CD4-positive, alpha-beta T cell treated with Interleukin-6 for 4 hours (primary cell): ENCODE data around the gene LY6G6D.

Experiments used
- DNase-seq: peaks from one replicate; pipeline ENCODE4 v3.0.0-alpha.2; 2020; ENCODE audit warnings: mixed read lengths

The LY6G6D gene

DNA sequence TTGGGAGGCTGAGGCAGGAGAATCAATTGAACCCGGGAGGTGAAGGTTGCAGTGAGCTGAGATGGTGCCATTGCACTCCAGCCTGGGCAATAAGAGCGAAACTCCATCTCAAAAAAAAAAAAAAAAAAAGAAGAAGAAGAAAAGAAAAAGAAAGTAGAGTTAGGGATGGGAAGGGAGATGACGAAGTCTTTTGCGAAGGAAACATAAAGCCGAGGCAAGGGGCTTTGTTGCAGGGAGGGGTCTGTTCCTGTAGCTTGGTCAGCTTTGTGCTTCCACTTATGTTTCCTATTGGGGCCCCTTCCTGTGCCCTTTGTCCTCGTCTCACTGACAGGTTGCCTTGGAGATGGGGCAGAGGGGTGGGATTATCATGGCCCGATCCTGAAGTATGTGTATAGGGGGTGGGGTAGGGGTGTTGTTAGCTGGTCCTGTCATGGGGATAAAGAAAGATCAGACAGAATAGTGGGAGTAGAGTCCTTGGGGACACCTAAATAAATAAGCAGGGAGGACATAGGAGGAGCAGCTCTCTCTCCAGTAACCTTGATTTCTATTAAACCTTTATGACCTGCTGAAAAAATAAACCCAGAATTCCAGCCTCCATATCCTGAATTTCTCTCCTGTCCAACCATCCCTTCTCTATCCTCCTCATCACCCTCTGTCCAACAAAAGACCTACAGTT is 22.3 kb downstream of the LY6G6D start:
- DNase-seq: no peak

DNA sequence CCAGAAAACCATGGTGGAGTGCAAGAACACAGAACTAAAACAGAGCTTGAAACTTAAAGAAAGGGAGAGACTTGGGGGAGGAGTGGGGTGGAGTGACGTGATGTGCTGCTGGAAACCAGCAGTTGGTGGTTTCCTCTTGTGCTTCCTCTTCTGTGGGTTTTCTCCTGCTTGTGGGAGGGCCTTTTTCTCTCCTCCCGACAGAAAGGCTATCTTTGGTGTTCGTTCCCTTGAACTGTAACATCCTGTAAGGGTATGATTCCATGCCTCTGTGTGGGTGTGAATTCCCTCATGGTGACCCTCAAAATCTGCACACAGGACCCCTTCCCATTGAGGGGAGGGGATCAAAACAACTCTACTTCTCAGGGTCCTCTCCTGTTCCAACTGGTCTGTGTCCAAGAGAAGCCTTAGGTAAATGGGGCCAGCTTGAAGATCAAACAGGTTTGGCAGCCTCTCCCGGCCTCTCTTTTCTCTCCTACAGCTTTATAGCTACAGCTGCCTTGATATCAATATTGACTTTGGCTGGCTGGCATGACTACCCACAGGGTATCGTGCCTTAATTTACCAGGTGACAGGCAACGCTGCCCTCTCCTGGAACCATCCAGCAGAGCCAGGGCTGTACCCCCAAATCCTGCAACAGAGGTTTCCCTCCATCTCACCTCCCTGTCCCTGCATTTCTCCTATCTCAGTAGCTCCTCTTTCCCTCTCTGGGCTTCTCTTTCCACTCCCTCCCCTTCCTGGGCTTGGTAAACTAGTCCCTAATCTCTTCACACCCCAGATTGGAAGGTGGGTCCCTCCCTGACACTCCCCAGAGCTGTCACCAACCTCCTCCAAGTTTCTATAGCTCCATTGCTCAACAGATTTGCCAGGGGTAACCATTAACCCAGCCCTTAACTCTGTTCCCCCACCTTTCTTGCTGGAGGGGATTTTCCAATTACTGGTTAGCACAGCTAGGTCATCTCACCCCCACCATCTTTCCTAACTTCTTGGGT is 23.1 kb downstream of the LY6G6D start:
- DNase-seq: peak; percentile 75

DNA sequence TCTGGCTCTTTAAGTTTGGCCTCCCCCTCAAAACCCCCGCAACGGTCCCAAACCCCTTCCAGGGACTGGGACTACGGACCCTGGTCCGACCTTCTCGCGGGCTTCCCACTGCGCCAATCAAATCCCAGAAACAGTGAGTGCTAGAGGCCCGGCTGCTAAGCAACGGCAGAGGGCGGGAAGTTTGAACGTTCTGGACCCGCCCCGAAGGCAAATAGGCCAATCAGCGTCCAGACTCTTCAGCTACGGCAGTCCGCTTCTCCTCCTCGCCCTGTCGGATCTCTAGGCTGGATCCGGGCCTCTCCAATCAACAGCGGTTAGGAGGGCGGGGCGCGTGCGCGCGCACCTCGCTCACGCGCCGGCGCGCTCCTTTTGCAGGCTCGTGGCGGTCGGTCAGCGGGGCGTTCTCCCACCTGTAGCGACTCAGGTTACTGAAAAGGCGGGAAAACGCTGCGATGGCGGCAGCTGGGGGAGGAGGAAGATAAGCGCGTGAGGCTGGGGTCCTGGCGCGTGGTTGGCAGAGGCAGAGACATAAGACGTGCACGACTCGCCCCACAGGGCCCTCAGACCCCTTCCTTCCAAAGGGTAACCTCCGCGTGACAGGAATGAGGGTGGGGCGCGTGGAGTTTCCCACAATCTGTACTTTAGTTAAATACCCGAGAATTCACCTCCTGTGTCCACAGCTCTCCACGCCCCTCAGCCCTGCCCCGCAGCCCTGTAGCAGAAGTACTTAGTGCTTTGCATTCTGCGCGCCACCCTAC is 24.7 kb downstream of the LY6G6D start, which contains the start of gene MSH5:
MSH5 (plus strand) TSS at position 367 of the 758 bp plus-strand sequence. CDS start 462 bp downstream, outside the sequence.
- peak; percentile 96 for DNase-seq

DNA sequence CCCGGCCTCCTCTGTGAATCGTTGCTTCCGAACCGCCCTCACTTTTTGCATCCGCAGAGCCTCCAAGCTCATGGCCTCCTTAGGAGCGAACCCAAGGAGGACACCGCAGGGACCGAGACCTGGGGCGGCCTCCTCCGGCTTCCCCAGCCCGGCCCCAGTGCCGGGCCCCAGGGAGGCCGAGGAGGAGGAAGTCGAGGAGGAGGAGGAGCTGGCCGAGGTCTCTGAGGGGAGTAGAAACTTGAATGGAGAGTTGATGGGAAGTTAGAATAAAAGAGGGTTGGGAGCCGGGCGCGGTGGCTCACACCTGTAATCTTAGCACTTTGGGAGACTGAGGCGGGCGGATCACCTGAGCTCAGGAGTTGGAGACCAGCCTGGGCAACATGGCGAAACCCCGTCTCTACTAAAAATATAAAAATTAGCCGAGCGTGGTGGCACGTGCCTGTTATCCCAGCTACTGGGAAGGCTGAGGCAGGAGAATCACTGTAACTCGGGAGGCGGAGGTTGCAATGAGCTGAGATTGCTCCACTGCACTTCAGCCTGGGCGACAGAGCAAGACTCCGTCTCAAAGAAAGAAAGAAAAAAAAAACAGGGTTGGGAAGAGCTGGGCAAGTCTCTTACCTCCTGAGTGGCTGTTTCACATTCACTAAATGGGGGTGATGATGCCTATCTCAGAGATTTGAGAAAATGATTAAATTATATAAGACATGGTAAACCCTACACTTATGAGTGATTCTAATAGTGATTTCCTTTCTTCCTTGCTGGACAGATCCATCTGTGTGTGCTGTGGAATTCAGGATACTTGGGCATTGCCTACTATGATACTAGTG is 25.5 kb downstream of the LY6G6D start:
- DNase-seq: no peak

DNA sequence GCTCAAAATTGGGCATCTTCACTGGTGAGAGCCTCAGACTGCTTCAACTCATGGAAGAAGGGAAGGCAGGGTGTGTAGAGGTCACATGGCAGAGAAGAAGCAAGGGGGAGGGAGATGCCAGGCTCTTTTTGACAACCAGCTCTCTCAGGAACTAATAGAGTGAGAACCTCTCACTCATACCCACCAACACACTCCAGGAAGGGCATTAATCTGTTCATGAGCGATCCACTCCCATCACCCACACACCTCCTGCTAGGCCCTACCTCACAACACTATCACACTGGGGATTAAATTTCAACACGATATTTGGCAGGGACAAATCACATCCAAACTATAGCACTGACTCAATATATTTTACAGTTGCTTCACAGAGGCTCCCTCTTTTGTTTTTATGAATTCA is 26.7 kb downstream of the LY6G6D start:
- no peak for DNase-seq

DNA sequence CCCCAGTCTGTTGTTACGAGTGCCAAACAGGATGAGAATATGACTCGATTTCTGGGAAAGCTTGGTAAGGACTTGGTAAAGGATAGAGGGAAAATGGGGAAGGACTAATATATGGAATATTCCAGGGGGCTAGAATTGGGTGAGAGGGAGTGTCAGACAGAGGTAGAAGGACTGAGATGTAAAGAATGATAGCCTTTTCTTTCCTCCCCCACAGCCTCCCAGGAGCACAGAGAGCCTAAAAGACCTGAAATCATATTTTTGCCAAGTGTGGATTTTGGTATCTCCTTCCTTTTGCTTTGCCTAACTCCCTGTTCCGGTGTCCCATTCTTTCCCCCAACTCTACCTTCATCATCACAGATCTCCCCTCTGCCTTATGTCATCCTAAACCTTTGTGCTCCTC is 27.7 kb downstream of the LY6G6D start:
- no peak for DNase-seq

DNA sequence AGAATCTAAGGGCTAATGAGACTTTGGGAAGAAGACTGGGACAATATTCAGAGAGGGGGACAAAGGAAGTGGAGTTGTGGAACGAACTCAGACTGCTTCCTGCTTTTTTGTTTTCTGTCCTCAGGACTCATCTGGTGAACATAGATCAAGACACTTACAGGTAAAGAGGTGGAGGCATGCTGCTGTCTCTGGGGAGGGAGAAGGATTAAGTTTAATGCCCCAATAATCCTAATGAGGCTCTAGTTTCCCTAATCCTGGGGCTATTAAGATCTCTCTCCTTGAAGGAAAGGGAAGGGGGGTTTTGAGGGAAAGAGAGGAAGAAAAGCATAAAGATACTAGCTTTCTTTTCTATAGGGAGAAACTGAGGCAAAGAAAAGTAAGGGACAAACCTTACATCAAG is 29.3 kb downstream of the LY6G6D start:
- DNase-seq: no peak

DNA sequence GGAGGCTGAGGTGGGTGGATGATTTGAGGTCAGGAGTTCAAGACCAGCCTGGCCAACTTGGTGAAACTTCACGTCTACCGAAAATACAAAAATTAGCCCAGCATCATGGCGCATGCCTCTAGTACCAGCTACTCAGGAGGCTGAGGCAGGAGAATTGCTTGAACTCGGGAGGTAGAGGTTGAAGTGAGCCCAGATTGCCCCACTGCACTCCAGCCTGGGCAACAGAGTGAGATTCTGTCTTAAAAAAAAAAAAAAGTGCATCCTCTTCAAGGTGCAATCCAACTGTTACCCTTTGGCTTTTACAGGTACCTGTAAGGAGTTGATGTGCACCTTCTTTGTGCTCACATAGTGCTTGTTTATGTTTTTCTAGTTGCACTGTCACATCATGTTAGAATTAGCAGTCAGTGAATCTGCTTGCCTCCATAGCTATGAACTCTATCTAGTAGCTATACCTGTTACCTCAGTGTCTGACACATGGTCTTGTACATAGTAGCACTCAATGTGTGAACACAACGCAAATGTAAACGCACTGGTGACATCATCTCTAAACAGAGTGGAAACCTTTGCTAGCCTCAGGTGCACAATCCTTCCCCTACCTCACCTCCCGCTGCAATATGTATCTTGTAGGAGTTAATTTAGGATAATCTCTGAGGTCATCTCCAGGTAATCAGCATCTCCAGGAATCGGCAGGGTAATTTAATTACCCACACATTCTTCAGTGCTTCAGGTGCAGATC is 34.3 kb downstream of the LY6G6D start:
- no peak for DNase-seq

DNA sequence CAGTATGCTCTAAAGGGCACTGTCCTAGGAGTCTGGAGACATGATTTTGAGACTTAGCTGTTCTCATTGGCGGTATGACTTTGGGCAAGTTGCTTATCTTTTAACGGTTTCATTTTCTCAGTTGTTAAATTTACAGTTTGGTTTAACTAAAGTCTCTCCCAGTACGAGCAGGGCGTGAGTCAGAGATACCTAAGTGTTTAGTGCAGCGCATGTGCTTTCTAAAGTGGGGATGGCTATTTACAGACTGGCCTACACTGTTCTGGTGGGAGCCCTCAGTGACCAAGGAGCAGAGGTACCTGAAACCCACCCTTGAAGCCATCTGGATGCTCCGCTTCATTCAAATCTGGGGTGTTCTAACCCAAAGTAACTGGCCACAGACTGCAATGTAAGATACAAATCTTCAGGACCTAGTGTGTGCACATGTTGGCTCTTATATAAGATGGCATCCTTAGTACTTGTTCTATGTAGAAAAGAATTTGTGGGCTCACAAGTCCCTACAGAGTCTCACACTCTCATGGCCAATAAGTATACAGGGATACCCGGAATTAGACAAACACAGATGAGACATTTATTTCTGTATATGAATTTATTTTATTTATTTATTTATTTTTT is 35.4 kb downstream of the LY6G6D start:
- DNase-seq: no peak

DNA sequence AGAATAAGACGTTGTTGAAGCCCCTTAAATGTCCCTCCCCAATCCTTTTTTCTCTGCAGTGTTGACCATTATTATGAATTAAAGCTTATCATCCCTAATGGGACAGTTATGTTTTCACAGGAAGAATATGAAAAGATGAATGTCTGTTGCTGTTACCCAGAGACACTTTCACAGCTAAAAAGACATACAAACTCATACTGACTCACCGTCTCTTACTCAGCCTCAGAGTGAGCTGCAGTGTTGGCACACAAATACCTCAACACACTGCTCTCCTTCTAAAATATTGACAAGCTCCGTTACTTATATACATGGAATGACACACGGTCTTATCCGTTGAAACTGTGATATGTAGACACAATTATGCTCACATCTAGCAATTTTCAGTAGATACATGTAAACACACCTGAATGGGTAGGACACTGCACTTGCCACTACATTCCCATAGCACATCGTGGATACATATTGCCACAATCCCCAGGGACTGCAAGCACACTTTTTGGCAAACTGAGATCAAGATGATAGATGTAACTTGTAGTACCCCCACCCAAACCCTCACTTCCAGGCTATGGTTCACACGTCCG is 37.7 kb downstream of the LY6G6D start:
- DNase-seq: no peak

DNA sequence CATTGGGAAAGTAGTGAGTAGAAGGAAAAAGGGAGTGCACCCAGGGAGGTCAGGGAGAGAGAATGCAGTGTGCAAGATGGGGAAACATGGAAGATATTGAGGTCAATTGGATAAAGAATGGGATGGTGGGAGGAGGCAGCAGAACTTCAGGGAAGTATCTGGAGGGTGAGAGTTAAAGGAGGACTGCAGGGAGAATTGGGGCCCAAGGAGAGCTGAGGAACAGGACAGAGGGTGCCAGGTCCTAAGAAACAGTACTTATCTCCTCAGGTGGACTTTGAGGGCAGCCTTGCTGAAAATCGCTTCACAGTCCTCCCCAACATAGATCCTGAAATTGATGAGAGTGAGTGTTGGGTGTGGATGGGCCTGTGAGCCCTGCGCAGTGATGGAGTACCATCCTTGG is 43.1 kb downstream of the LY6G6D start:
- DNase-seq: no peak

DNA sequence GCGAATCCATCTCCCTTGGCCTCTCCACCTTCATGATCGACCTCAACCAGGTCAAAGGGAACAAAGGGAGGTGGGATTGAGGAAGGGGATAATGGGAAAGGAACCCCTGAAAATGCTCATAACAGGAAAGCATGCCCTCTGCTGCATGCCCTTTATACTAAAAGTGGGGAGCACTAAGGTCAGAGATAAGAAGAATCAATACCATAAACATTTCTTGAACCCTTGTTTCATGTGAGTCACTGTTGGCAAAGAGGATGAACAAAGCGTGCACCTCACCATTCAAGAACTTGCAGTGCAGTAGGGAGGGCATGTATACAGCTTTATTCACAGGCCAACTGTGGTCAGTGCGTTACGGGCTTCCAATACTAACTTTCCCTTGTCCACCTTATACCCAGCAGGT is 45.6 kb downstream of the LY6G6D start:
- DNase-seq: peak; percentile 13

DNA sequence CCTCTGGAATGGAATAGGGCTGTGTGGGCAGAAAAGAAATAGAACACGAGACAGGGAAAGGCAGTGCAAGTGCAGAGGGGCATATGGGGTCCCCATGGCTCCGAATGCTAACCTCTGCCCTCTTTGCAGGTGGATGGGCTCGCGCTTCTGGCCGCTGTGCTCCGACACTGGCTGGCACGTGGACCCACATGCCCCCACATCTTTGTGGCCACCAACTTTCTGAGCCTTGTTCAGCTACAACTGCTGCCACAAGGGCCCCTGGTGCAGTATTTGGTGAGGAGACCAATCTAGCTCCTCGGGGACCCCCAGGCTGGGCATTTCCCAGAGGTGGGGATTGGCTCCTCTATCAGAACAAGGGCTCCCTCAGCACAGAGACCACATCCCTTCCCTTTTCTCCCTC is 46.2 kb downstream of the LY6G6D start:
- no peak for DNase-seq

DNA sequence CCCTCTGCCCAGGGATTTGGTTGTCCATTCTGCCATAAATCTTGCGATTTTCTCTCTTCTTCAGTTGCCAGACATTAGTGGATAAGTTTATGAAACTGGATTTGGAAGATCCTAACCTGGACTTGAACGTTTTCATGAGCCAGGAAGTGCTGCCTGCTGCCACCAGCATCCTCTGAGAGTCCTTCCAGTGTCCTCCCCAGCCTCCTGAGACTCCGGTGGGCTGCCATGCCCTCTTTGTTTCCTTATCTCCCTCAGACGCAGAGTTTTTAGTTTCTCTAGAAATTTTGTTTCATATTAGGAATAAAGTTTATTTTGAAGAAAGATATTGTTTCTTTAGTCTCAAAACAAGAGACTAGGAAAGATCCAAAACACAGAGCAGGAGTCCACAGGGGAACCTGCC is 47.2 kb downstream of the LY6G6D start, which contains the start of gene SAPCD1:
SAPCD1 (plus strand) TSS at position 301 of the 400 bp plus-strand sequence. CDS start 399 bp downstream, outside the sequence.
- no peak for DNase-seq

DNA sequence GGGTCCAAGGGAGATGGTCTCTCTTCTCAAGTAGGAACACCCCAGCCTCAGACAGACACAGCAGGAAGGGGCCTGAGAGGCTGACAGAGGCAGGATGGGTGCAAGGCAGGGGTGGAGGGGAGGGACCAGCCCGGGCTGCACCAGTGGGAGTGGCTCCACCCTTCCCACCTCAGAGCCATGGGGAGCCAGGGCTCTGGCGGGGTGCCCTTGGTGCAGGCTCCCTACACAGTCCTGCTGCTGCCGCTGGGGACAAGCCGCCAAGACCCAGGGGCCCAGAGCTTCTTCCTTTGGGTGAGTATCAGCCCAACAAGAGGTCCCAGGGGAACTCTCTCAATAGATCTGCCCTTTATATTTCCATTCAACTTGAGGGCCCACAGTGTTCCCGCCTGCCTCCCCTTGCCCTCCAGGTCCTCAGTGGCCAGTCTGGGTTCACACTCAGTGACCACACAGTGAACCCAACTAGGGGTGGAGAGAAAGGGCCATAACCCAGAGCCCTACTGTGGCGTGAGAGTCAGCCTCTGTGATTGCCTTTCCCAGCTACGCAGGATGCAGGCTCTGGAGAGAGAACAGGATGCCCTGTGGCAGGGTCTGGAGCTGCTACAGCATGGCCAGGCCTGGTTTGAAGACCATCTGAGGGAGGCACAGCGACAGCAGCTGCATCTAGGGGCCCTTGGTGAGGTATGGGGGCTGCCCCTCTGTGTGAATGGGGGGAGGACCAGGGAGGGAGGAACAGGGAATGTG is 47.9 kb downstream of the LY6G6D start:
- no peak for DNase-seq

DNA sequence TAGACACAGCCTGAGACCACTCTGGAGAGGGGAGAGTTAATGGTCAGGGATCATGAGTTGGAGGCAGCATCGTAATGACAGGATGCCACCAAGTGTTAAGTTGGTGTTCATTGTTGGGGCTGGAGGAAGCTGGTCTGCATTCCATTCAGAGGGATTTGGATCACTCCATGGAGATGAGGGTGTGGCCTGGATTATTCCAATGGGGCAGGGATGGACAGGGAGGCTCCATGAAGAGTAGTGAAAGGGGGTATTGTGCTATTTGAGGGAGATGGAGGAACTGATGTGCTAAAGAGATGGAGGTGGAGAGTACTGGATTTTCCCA is 48.4 kb downstream of the LY6G6D start:
- no peak for DNase-seq

DNA sequence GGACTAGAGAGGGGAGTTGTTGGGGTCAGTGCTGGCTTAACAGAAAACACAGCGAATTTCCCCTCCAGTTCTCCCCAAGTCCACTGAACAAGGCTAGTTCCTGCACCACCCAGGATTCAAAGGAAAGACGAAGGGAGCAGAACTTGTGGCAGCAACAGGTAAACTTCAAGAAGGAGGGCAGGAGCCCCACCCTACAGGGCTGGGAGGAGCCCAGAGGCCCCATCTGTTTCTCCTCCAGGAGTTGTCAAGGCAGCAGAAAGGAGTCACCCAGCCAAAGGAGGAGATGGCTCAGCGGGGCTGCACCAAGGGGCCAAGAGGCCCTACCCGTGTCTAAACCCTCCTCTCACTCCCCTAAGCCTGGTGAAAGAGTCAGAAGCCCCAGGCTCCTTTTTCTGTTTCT is 49.0 kb downstream of the LY6G6D start:
- DNase-seq: no peak

DNA sequence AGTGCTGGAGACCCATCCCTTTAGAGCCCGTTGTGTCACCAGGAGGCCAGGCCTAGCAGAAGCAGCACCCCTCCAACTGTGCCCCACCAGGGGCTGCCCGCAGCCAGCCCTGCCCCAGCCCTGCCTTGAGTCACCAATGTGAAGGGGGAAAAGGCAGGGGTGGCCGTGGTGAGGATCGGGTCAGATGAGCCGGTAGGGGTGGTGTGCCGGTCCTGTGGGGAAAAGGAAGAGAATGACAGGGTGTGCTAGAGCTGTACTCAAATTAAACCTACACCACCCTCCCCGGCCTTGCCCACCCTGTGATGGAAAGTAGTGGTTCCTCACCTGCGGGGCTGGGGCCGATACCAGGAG is 50.4 kb downstream of the LY6G6D start:
- no peak for DNase-seq

DNA sequence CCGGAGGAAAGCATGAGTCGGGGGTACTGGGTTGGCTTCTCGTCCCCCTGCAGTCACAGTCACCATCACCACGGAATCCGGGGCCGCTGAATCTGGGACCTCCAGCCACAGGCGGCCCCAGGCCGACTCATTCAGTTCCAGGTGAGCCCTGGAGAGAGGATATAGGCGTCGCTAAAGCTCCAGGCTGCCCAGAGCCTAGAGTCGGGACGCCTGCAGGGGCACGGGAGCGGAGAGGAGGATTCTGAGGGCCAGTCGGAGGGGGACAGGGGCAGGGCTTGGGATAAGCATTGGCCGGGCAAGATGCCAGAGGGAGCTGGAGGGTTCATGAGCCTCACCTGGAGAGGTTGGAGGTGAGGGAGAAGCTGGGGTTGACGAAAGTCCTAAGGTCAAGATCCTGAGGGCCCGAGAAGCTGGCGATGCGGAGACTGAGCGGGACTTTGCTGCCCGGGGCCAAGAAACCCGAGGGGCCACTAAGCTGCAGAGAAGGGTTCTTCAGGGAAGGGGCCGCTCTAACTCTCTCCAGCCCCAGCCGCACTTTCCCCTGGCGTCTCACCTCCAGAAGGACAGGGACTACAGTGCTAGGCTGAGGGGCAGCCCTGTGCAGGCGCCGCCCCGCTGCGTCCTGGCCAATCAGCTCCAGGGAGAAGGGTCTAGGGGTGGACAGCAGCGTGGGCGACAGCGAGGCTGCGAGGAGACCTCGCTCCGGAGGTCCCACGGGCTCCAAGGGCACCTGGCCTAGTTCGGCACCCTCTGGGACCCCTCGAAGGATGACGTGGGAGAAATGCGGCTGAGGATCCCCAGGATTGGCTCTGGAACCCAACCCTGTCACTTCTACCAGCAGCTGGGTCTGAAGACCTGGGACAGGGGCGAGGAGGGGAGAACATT is 51.0 kb downstream of the LY6G6D start:
- no peak for DNase-seq
